Panc1 (cell line): Measurements from ENCODE around the gene PHF2. TPM values are rescaled to one million over a fixed set of nuclear protein-coding genes. Genes with fewer than 3 reads are reported as not detected.

Experiments
- ATAC-seq: fragments of 200-7000 bp; cut with Tn5 transposase; 2 replicates; pipeline ENCODE4 v1.9.1; 2020; ENCODE audit warnings: mild to moderate bottlenecking, moderate library complexity
- BruUV-seq: library from RNA; stranded (reverse); fragments of 400-500 nt; replicated peaks from 2 replicates; lab custom pipeline; 2021; lab: Mats Ljungman, UMichigan
- CTCF ChIA-PET: fragments of 300-600 bp; sonication (Branson Sonifier 250); formaldehyde crosslinking; loops from one replicate; lab custom pipeline; 2022; ENCODE audit warnings: antibody characterized with exemption; lab: Charles Lee
- POLR2A ChIA-PET: fragments of 300-600 bp; sonication (Branson Sonifier 250); formaldehyde crosslinking; loops from one replicate; lab custom pipeline; 2022; ENCODE audit warnings: antibody characterized with exemption; lab: Charles Lee
- DNase-seq: peaks from one replicate; pipeline ENCODE4 v3.0.0-alpha.2; 2010; ENCODE audit warnings: low read depth, low spot score
- H3K27ac ChIP-seq: 2 replicates; pipeline ENCODE4 v1.5.1; 2011; ENCODE audit warnings: mild to moderate bottlenecking, low read length, inconsistent platforms
- H3K27me3 ChIP-seq: fragments of 200-500 bp; sonication (Bioruptor generic); 2 replicates; pipeline ENCODE4 v1.6.0; 2014; ENCODE audit warnings: low read length, inconsistent platforms; ENCODE audit not compliant: control insufficient read depth, insufficient read depth
- H3K36me3 ChIP-seq: fragments of 200-500 bp; sonication (Bioruptor generic); 2 replicates; pipeline ENCODE4 v1.5.1; 2014; ENCODE audit warnings: inconsistent platforms, mild to moderate bottlenecking, low read length, moderate library complexity; ENCODE audit not compliant: control insufficient read depth, insufficient read depth
- H3K4me1 ChIP-seq: 2 replicates; pipeline ENCODE4 v1.5.1; 2011; ENCODE audit warnings: inconsistent platforms, mild to moderate bottlenecking, low read length, moderate library complexity; ENCODE audit not compliant: control insufficient read depth, insufficient read depth
- H3K4me3 ChIP-seq, 2 experiments: 2 replicates each; pipeline ENCODE4 v1.5.1; 2011 to 2012; ENCODE audit warnings: low read depth in 2 of 2, low read length in 2 of 2, mild to moderate bottlenecking in 2 of 2, inconsistent platforms in 1 of 2, moderate library complexity in 1 of 2
- H3K9me3 ChIP-seq: fragments of 200-500 bp; sonication (Bioruptor generic); 2 replicates; pipeline ENCODE4 v1.5.1; 2014; ENCODE audit warnings: low read depth, mild to moderate bottlenecking, inconsistent platforms, low read length, moderate library complexity; ENCODE audit not compliant: control insufficient read depth, insufficient read depth
- CTCF ChIP-seq: fragments of 450-650 bp; IDR thresholded peaks from 2 replicates; pipeline ENCODE4 v1.5.1; 2017; ENCODE audit warnings: mild to moderate bottlenecking
- POLR2AphosphoS5 ChIP-seq: IDR thresholded peaks from 2 replicates; pipeline ENCODE4 v1.6.1; 2012; ENCODE audit warnings: mild to moderate bottlenecking, low read depth, low read length, moderate library complexity
- REST ChIP-seq, 2 experiments: IDR thresholded peaks; 2 replicates each; pipeline ENCODE4 v1.6.1; 2011 to 2012; ENCODE audit warnings: low read depth in 2 of 2, control low read depth in 1 of 2, low read length in 1 of 2, mild to moderate bottlenecking in 1 of 2, moderate library complexity in 1 of 2; ENCODE audit not compliant: insufficient read depth in 1 of 2
- SIN3A ChIP-seq: IDR thresholded peaks from 2 replicates; pipeline ENCODE4 v1.6.1; 2012; ENCODE audit warnings: low read depth, mild to moderate bottlenecking, low read length, moderate library complexity, borderline replicate concordance; ENCODE audit not compliant: insufficient read depth
- TCF7L2 ChIP-seq: IDR thresholded peaks from 2 replicates; pipeline ENCODE4 v1.6.1; 2011; ENCODE audit warnings: mild to moderate bottlenecking, low read depth, low read length, inconsistent platforms
- in situ Hi-C: cut with HindIII; loops from 2 replicates; pipeline ENCODE4 v1.10.0; 2016; ENCODE audit warnings: low sequenced_read_pairs, low pct_unique_long_range_greater_than_20kb
- intact Hi-C: fragments of 100-400 bp; cut with micrococcal nuclease; formaldehyde crosslinking; loops from one replicate; pipeline ENCODE4 v1.10.0; 2022; ENCODE audit not compliant: unreplicated experiment
- total RNA-seq: library from RNA; stranded (reverse); gene quantifications from one replicate; pipeline ENCODE4 v1.2.1, GENCODE V29; 2021; ENCODE audit not compliant: unreplicated experiment

PHF2 gene
- total RNA-seq, 1 experiment from 2014 or later, result 16.6 TPM

GRCh38 chr9:93667627-93668026 lies 91.2 kb downstream of the PHF2 start:
- POLR2A ChIA-PET, result no interaction called here
- TF ChIP-seq REST (IDR thresholded peaks at IDR 0.05; ENCODE audit: insufficient read depth in 1 of 2, low read depth in 2 of 2, low read length in 1 of 2) (no peak), POLR2AphosphoS5 (no peak), TCF7L2 (no peak), CTCF (no peak), SIN3A (no peak)
- DNase-seq (no peak), ATAC-seq (no peak)
- Histone ChIP-seq H3K9me3 (no peaks in the 10 kb centered on the region), H3K4me1 (no peaks in the 10 kb centered on the region), H3K36me3 (no peaks in the 10 kb centered on the region), H3K4me3 (no peak overlapping the region), H3K27me3 (no peaks in the 10 kb centered on the region), H3K27ac (no peak overlapping the region)
- CTCF ChIA-PET, result no interaction called here
- in situ Hi-C loops (no loop called here), intact Hi-C loops (no loop called here)
- BruUV-seq, result no TSS peak

- DNase-seq (no peak), ATAC-seq (no peak)
- Histone ChIP-seq H3K4me3 (no peak overlapping the region), H3K27me3 (no peaks in the 10 kb centered on the region), H3K36me3 (no peaks in the 10 kb centered on the region), H3K4me1 (no peaks in the 10 kb centered on the region), H3K27ac (no peak overlapping the region), H3K9me3 (no peaks in the 10 kb centered on the region)
- TF ChIP-seq TCF7L2, result no peak
- no peak for TF ChIP-seq POLR2AphosphoS5
- TF ChIP-seq REST (IDR thresholded peaks at IDR 0.05; ENCODE audit: insufficient read depth in 1 of 2, low read depth in 2 of 2, low read length in 1 of 2), result no peak
- no peak for TF ChIP-seq CTCF
- TF ChIP-seq SIN3A, result no peak
- POLR2A ChIA-PET, result no interaction called here
- CTCF ChIA-PET, result no interaction called here
- intact Hi-C loops, result no loop called here
- no TSS peak for BruUV-seq
- in situ Hi-C loops, result no loop called here
Observed at GRCh38 chr9:93668261-93668871, 92.0 kb downstream of the PHF2 start.
